H1 (cell line): ENCODE results near the gene EGLN2. TPM values are rescaled to one million over a fixed set of nuclear protein-coding genes. Genes with fewer than 3 reads are reported as not detected.
"Not testable (repeated sequence)": the region's sequence is repeated elsewhere in the genome, so short reads cannot be mapped to it uniquely, and the experiment has no call there.

Source experiments
- CTCF ChIA-PET: fragments of 300-600 bp; sonication (Branson Sonifier 250); formaldehyde crosslinking; loops from one replicate; lab custom pipeline; 2021; ENCODE audit not compliant: partially characterized antibody; lab: Charles Lee
- POLR2A ChIA-PET: fragments of 300-600 bp; sonication (Branson Sonifier 250); formaldehyde crosslinking; loops from one replicate; lab custom pipeline; 2021; ENCODE audit warnings: inconsistent platforms; ENCODE audit not compliant: partially characterized antibody; lab: Charles Lee
- DNase-seq, 2 experiments: peaks; one replicate each; pipeline versions ENCODE4 v3.0.0 to v3.0.0-alpha.2; 2010 to 2022; ENCODE audit warnings: low spot score in 2 of 2, low read depth in 1 of 2, mixed read lengths in 1 of 2
- FAIRE-seq: peaks from 2 replicates; lab custom pipeline; 2011; peaks lifted over from hg19 to GRCh38; lab: Jason Lieb, UNC
- H2AFZ ChIP-seq: 2 replicates; pipeline ENCODE4 v1.8.1; 2012; ENCODE audit warnings: low read length, inconsistent platforms
- H2AK5ac ChIP-seq: 2 replicates; pipeline ENCODE4 v1.6.1; 2013; ENCODE audit warnings: low read depth, low read length
- H2BK120ac ChIP-seq: replicated peaks from 2 replicates; pipeline ENCODE3; 2013; ENCODE audit warnings: low read depth, low read length, inconsistent platforms
- H2BK12ac ChIP-seq: 2 replicates; pipeline ENCODE4 v1.6.1; 2013; ENCODE audit warnings: low read depth, low read length
- H2BK15ac ChIP-seq: 2 replicates; pipeline ENCODE4 v1.6.1; 2013; ENCODE audit warnings: low read length
- H2BK20ac ChIP-seq: 2 replicates; pipeline ENCODE4 v1.6.1; 2013; ENCODE audit warnings: low read length
- H2BK5ac ChIP-seq: 2 replicates; pipeline ENCODE4 v1.6.1; 2013; ENCODE audit warnings: low read depth, low read length
- H3K14ac ChIP-seq: 2 replicates; pipeline ENCODE4 v1.6.1; 2013; ENCODE audit warnings: inconsistent platforms; ENCODE audit not compliant: insufficient read length
- H3K18ac ChIP-seq: 2 replicates; pipeline ENCODE4 v1.6.1; 2013; ENCODE audit warnings: low read length; ENCODE audit errors: extremely low read depth
- H3K23ac ChIP-seq: 2 replicates; pipeline ENCODE4 v1.6.1; 2013; ENCODE audit warnings: inconsistent platforms; ENCODE audit not compliant: insufficient read length
- H3K23me2 ChIP-seq: 2 replicates; pipeline ENCODE4 v1.6.1; 2013; ENCODE audit warnings: low read depth, low read length
- H3K27ac ChIP-seq: 2 replicates; pipeline ENCODE4 v1.6.1; 2011; ENCODE audit warnings: low read depth, low read length, inconsistent platforms
- H3K27me3 ChIP-seq, 4 experiments: replicated peaks in 1 of 4; 1 replicate in 1 of 4; 2 replicates in 3 of 4; pipeline versions ENCODE4 v1.6.1 to v1.8.1; 2011 to 2013; ENCODE audit warnings: low read length in 3 of 4, mild to moderate bottlenecking in 3 of 4, inconsistent platforms in 2 of 4, mixed read lengths in 2 of 4, moderate library complexity in 1 of 4; ENCODE audit not compliant: control insufficient read depth in 3 of 4, insufficient read depth in 3 of 4; ENCODE audit errors: extremely low read depth in 1 of 4
- H3K36me3 ChIP-seq, 4 experiments: 2 replicates each; pipeline versions ENCODE4 v1.6.1 to v1.8.1; 2011 to 2013; ENCODE audit warnings: mild to moderate bottlenecking in 4 of 4, low read length in 3 of 4, moderate library complexity in 2 of 4, control low read depth in 1 of 4, inconsistent platforms in 1 of 4; ENCODE audit not compliant: insufficient read depth in 4 of 4, control insufficient read depth in 2 of 4
- H3K4ac ChIP-seq: replicated peaks from 2 replicates; pipeline ENCODE3; 2013; ENCODE audit warnings: low read length, low read depth, mixed read lengths, inconsistent platforms; ENCODE audit not compliant: insufficient read length
- H3K4me1 ChIP-seq, 4 experiments: replicated peaks in 1 of 4; 1 replicate in 1 of 4; 2 replicates in 3 of 4; pipeline versions ENCODE4 v1.6.1 to v1.8.1; 2011 to 2013; ENCODE audit warnings: low read length in 3 of 4, inconsistent platforms in 2 of 4, mixed read lengths in 1 of 4; ENCODE audit not compliant: insufficient read depth in 4 of 4, control insufficient read depth in 3 of 4
- H3K4me2 ChIP-seq, 2 experiments: 2 replicates each; pipeline versions ENCODE4 v1.6.1 to v1.8.1; 2011 to 2013; ENCODE audit warnings: low read depth in 2 of 2, low read length in 2 of 2, control low read depth in 1 of 2, inconsistent platforms in 1 of 2, mild to moderate bottlenecking in 1 of 2; ENCODE audit not compliant: insufficient read depth in 1 of 2
- H3K4me3 ChIP-seq, 4 experiments: fragments of 200-600, 300-600 bp in 1 of 4; sonication (generic), shearing (Covaris generic), sonication (Bioruptor Twin) in 1 of 4; 2 replicates each; pipeline versions ENCODE4 v1.5.1 to v1.8.1; 2011 to 2016; ENCODE audit warnings: low read length in 4 of 4, low read depth in 3 of 4, control low read depth in 2 of 4, inconsistent platforms in 2 of 4, mild to moderate bottlenecking in 2 of 4, mixed read lengths in 1 of 4, moderate library complexity in 1 of 4; ENCODE audit not compliant: insufficient read depth in 2 of 4; ENCODE audit errors: extremely low read depth in 1 of 4
- H3K56ac ChIP-seq: replicated peaks from 2 replicates; pipeline ENCODE3; 2013; ENCODE audit warnings: low read depth, mild to moderate bottlenecking, mixed read lengths, low read length, inconsistent platforms; ENCODE audit not compliant: insufficient read length
- H3K79me1 ChIP-seq: 2 replicates; pipeline ENCODE4 v1.6.1; 2013; ENCODE audit warnings: low read depth, low read length, control low read depth
- H3K79me2 ChIP-seq, 2 experiments: 2 replicates each; pipeline versions ENCODE4 v1.6.1 to v1.8.1; 2012 to 2013; ENCODE audit warnings: low read length in 2 of 2, mild to moderate bottlenecking in 2 of 2, inconsistent platforms in 1 of 2; ENCODE audit not compliant: insufficient read depth in 2 of 2, control insufficient read depth in 1 of 2
- H3K9ac ChIP-seq, 4 experiments: replicated peaks in 1 of 4; 1 replicate in 1 of 4; 2 replicates in 3 of 4; pipeline versions ENCODE4 v1.6.1 to v1.8.1; 2011 to 2013; ENCODE audit warnings: low read depth in 3 of 4, low read length in 3 of 4, control low read depth in 2 of 4, mild to moderate bottlenecking in 2 of 4, moderate library complexity in 2 of 4, inconsistent platforms in 1 of 4; ENCODE audit errors: extremely low read depth in 1 of 4
- H3K9me3 ChIP-seq, 2 experiments: 2 replicates each; pipeline versions ENCODE4 v1.6.1 to v1.8.1; 2012 to 2013; ENCODE audit warnings: mild to moderate bottlenecking in 2 of 2, moderate library complexity in 2 of 2, control low read depth in 1 of 2, inconsistent platforms in 1 of 2, low read depth in 1 of 2, low read length in 1 of 2, mixed read lengths in 1 of 2; ENCODE audit not compliant: insufficient read depth in 2 of 2
- H4K20me1 ChIP-seq, 2 experiments: replicated peaks in 1 of 2; 2 replicates each; pipeline versions ENCODE3 to v1.8.1; 2011 to 2013; ENCODE audit warnings: inconsistent platforms in 2 of 2, low read length in 2 of 2, mild to moderate bottlenecking in 1 of 2; ENCODE audit not compliant: insufficient read depth in 2 of 2, control insufficient read depth in 1 of 2
- H4K5ac ChIP-seq: 2 replicates; pipeline ENCODE4 v1.6.1; 2013; ENCODE audit warnings: low read length, low read depth, mixed read lengths, inconsistent platforms; ENCODE audit not compliant: insufficient read length
- H4K8ac ChIP-seq: 2 replicates; pipeline ENCODE4 v1.8.0; 2013; ENCODE audit warnings: mild to moderate bottlenecking, moderate library complexity, low read length, inconsistent platforms; ENCODE audit not compliant: insufficient read depth; ENCODE audit errors: extremely low read depth
- H4K91ac ChIP-seq: replicated peaks from 2 replicates; pipeline ENCODE3; 2013; ENCODE audit warnings: low read length, mixed read lengths, inconsistent platforms; ENCODE audit not compliant: insufficient read length
- CTCF ChIP-seq, 3 experiments: IDR thresholded peaks; 1 replicate in 2 of 3; 2 replicates in 1 of 3; pipeline versions ENCODE4 v1.5.1 to v1.6.1; 2011; ENCODE audit warnings: low read length in 3 of 3, mild to moderate bottlenecking in 3 of 3, inconsistent platforms in 2 of 3, low read depth in 1 of 3, moderate library complexity in 1 of 3; ENCODE audit not compliant: insufficient read depth in 1 of 3; ENCODE audit errors: control extremely low read depth in 1 of 3
- RAD21 ChIP-seq, 2 experiments: IDR thresholded peaks in 1 of 2; conservative IDR thresholded peaks in 1 of 2; 2 replicates each; pipeline ENCODE4 v1.6.1; 2011; ENCODE audit warnings: low read depth in 2 of 2, low read length in 2 of 2, improper control_type of control experiment in 1 of 2, inconsistent platforms in 1 of 2, mild to moderate bottlenecking in 1 of 2, moderate library complexity in 1 of 2
- WGBS, 2 experiments: shearing (Covaris generic) in 1 of 2; methylation state at CpG; one replicate each; pipeline versions ENCODE4 v1.1.6 to v1.1.7; 2013 to 2015; ENCODE audit warnings: low lambda C conversion rate in 2 of 2, mixed read lengths in 2 of 2, inconsistent platforms in 1 of 2, low coverage in 1 of 2, missing lambda C conversion rate in 1 of 2; ENCODE audit not compliant: insufficient replicate concordance in 2 of 2, insufficient coverage in 1 of 2, insufficient read length in 1 of 2; ENCODE audit errors: extremely low coverage in 1 of 2, missing lambda C conversion rate in 1 of 2; 5-methylcytosine and 5-hydroxymethylcytosine counted together
- polyA plus RNA-seq, 7 experiments: library from polyadenylated mRNA; depleted of rRNA in 3 of 7; stranded (reverse) in 5 of 7; unstranded in 2 of 7; fragments of >200 nt in 5 of 7; fragments of 200-250 nt in 2 of 7; gene quantifications; 1 replicate in 5 of 7; 2 replicates in 1 of 7; 4 replicates in 1 of 7; pipeline versions ENCODE4 v1.2.1 to v1.2.3, GENCODE V29; 2011 to 2013; ENCODE audit warnings: missing spikeins in 2 of 7, mixed read lengths in 2 of 7
- total RNA-seq: library from RNA; stranded (reverse); fragmentation: NEBNext Ultra II Directional; extraction: Animal tissue kit (Norgen Biotek cat#: 25700); gene quantifications from 2 replicates; pipeline ENCODE4 v1.2.1, GENCODE V29; 2021

EGLN2 gene
- total and polyA plus RNA-seq, 2 of the 8 experiments (the other 6 are each of a cell fraction or from before 2014, with no cell fraction given): 86.9 to 103 TPM

- DNase-seq: peak in 1 of 2 experiments; percentile 67
- H3K79me1 ChIP-seq, H3K4ac ChIP-seq, H4K20me1 ChIP-seq, H3K4me1 ChIP-seq, H2BK12ac ChIP-seq, FAIRE-seq, H4K8ac ChIP-seq, H2BK15ac ChIP-seq, H3K9ac ChIP-seq, H3K18ac ChIP-seq, H2AK5ac ChIP-seq, H3K14ac ChIP-seq, H2BK20ac ChIP-seq, H3K27me3 ChIP-seq, H3K23me2 ChIP-seq, H2BK120ac ChIP-seq, H3K27ac ChIP-seq, H2BK5ac ChIP-seq, H2AFZ ChIP-seq, H3K36me3 ChIP-seq, H4K5ac ChIP-seq, H3K9me3 ChIP-seq, H3K79me2 ChIP-seq, H3K4me2 ChIP-seq, H3K23ac ChIP-seq, H4K91ac ChIP-seq, H3K56ac ChIP-seq, H3K4me3 ChIP-seq: not testable (repeated sequence)
- TF ChIP-seq CTCF (IDR thresholded peaks at IDR 0.05; ENCODE audit: control extremely low read depth in 1 of 3, insufficient read depth in 1 of 3, low read depth in 1 of 3, low read length in 3 of 3) (peak in 2 of 3 experiments; percentile 41 to 48; a peak in 2 of 4 replicates), RAD21 (IDR thresholded peaks at IDR 0.05 in 1 of 2, conservative IDR thresholded peaks at IDR 0.05 in 1 of 2; ENCODE audit: low read depth in 2 of 2, low read length in 2 of 2) (peak; percentile 35 to 51; a peak in 2 of 4 replicates)
- ChIA-PET POLR2A (interaction anchor here (0.9 to 2.2 kb wide), 6 partner anchors 9 to 67 kb away, joined by 3 to 8 read pairs (median 4); partner anchors contain the start of gene EGLN2), CTCF (interaction anchor here (0.7 to 3.0 kb wide), 30 partner anchors 9 to 627 kb away, joined by 3 to 16 read pairs (median 3); partner anchors contain the start of genes ACTMAP and SNRPA)
- 28% methylated on average over 6 of the region's 6 CpGs; no CpG with 5 or more reads in 1 of the 2 experiments for WGBS, 2 experiments
Observed at GRCh38 chr19:40819479-40820234, 20.7 kb downstream of the EGLN2 start.
